ENCODE measurements around the gene TM2D3. TPM values are rescaled to one million over a fixed set of nuclear protein-coding genes. Genes with fewer than 3 reads are reported as not detected.

Gene TM2D3
- total and polyA plus RNA-seq, 4 donors: 40.2 to 68.1 (median 44.6) TPM

DNA sequence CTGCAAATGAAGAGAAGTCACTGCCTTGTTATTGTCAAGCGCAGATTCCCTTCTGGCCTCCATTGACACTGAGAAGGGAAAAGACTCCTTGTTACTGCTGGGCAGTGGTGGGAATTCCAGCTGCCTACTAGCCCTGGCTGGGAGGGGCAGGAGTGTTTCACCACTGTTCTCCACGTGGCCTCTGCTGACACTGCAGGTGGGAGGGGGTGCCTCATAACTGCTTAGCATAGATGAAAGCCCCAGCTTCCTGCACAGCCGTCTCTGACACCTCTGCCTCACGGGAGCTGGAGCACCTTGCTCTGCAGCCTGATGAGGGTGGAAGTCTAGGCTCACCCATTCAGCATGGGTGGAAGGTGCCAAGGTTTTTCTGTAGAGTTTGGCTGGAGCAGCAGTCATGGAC is 52.1 kb downstream of the TM2D3 start:
- H3K27ac ChIP-seq (ENCODE audit: low read depth in 1 of 2, low read length in 1 of 2): no peak overlapping the region
- no peak overlapping the region for H3K9ac ChIP-seq (ENCODE audit: insufficient read depth in 1 of 2, low read length in 2 of 2)
- no peak for ATAC-seq (ENCODE audit: insufficient read depth, low FRiP score)
- no peaks in the 10 kb centered on the region for H3K36me3 ChIP-seq (ENCODE audit: control insufficient read depth in 4 of 4, insufficient read depth in 4 of 4, low read length in 4 of 4)
- no peak for DNase-seq
- 28 to 32% methylated on average over 4 of the region's 4 CpGs for WGBS, 2 donors
- peaks cover 0 to 9% (median 5%) of the 10 kb centered on the region in 4 donors for H3K9me3 ChIP-seq (ENCODE audit: control insufficient read depth in 4 of 4, insufficient read depth in 3 of 4, low read length in 3 of 4)
- peaks cover 0 to 19% (median 4%) of the 10 kb centered on the region in 5 donors for H3K4me1 ChIP-seq (ENCODE audit: control insufficient read depth in 5 of 5, insufficient read depth in 5 of 5, low read length in 5 of 5)
- no peaks in the 10 kb centered on the region for H3K27me3 ChIP-seq (ENCODE audit: control insufficient read depth in 3 of 3, insufficient read depth in 3 of 3, low read length in 2 of 3)
- no peak overlapping the region for H3K4me3 ChIP-seq
- TF ChIP-seq CTCF (IDR thresholded peaks at IDR 0.05; ENCODE audit: control extremely low read depth, extremely low read depth): no peak

- Histone ChIP-seq H3K36me3 (ENCODE audit: control insufficient read depth in 4 of 4, insufficient read depth in 4 of 4, low read length in 4 of 4) (no peaks in the 10 kb centered on the region), H3K9me3 (ENCODE audit: control insufficient read depth in 4 of 4, insufficient read depth in 3 of 4, low read length in 3 of 4) (peaks cover 0 to 6% (median 4%) of the 10 kb centered on the region in 4 donors), H3K27me3 (ENCODE audit: control insufficient read depth in 3 of 3, insufficient read depth in 3 of 3, low read length in 2 of 3) (no peaks in the 10 kb centered on the region), H3K27ac (ENCODE audit: low read depth in 1 of 2, low read length in 1 of 2) (no peak overlapping the region), H3K9ac (ENCODE audit: insufficient read depth in 1 of 2, low read length in 2 of 2) (no peak overlapping the region), H3K4me3 (no peak overlapping the region), H3K4me1 (ENCODE audit: control insufficient read depth in 5 of 5, insufficient read depth in 5 of 5, low read length in 5 of 5) (peaks cover 0 to 19% (median 4%) of the 10 kb centered on the region in 5 donors)
- DNase-seq (peak; percentile 37 to 93 (median 92)), ATAC-seq (ENCODE audit: insufficient read depth, low FRiP score) (no peak)
- TF ChIP-seq CTCF (IDR thresholded peaks at IDR 0.05; ENCODE audit: control extremely low read depth, extremely low read depth): no peak
- WGBS, 2 donors: 69 to 74% methylated on average over 3 of the region's 3 CpGs
Observed at GRCh38 chr15:101599091-101599490, 53.1 kb downstream of the TM2D3 start.

GRCh38 chr15:101597360-101597928 is 54.7 kb downstream of the TM2D3 start:
- no peak for ATAC-seq (ENCODE audit: insufficient read depth, low FRiP score)
- Histone ChIP-seq H3K9me3 (ENCODE audit: control insufficient read depth in 4 of 4, insufficient read depth in 3 of 4, low read length in 3 of 4) (peaks cover 0 to 6% (median 4%) of the 10 kb centered on the region in 4 donors), H3K27ac (ENCODE audit: low read depth in 1 of 2, low read length in 1 of 2) (no peak overlapping the region), H3K27me3 (ENCODE audit: control insufficient read depth in 3 of 3, insufficient read depth in 3 of 3, low read length in 2 of 3) (no peaks in the 10 kb centered on the region), H3K9ac (ENCODE audit: insufficient read depth in 1 of 2, low read length in 2 of 2) (no peak overlapping the region), H3K36me3 (ENCODE audit: control insufficient read depth in 4 of 4, insufficient read depth in 4 of 4, low read length in 4 of 4) (no peaks in the 10 kb centered on the region), H3K4me3 (no peak overlapping the region), H3K4me1 (ENCODE audit: control insufficient read depth in 5 of 5, insufficient read depth in 5 of 5, low read length in 5 of 5) (peaks cover 0 to 19% (median 4%) of the 10 kb centered on the region in 5 donors)
- WGBS, 2 donors: 73 to 81% methylated on average over 6 of the region's 6 CpGs
- DNase-seq: no peak
- TF ChIP-seq CTCF (IDR thresholded peaks at IDR 0.05; ENCODE audit: control extremely low read depth, extremely low read depth): no peak

DNA sequence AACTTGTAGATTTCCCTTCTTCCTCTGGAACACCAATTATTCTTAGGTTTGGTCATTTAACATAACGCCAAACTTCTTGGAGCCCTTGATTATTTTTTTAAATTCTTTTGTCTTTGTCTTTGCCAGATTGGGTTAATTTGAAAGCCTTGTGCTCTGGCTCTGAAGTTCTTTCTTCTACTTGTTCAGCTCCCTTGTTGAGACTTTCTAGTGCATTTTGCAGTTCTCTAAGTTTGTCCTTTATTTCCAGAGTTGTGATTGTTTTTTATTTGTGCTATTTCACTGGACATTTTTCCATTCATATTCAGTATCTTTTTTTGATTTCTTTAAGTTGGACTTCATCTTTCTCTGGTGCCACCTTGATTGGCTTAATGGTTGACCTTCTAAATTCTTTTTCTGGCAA is 55.5 kb downstream of the TM2D3 start:
- ATAC-seq (ENCODE audit: insufficient read depth, low FRiP score) (no peak), DNase-seq (no peak)
- WGBS, 2 donors: 92 to 100% methylated on average over 1 of the region's 1 CpG
- H3K9ac ChIP-seq (ENCODE audit: insufficient read depth in 1 of 2, low read length in 2 of 2): no peak overlapping the region
- no peaks in the 10 kb centered on the region for H3K36me3 ChIP-seq (ENCODE audit: control insufficient read depth in 4 of 4, insufficient read depth in 4 of 4, low read length in 4 of 4)
- peaks cover 0 to 19% (median 4%) of the 10 kb centered on the region in 5 donors for H3K4me1 ChIP-seq (ENCODE audit: control insufficient read depth in 5 of 5, insufficient read depth in 5 of 5, low read length in 5 of 5)
- no peak for TF ChIP-seq CTCF (IDR thresholded peaks at IDR 0.05; ENCODE audit: control extremely low read depth, extremely low read depth)
- peaks cover 0 to 6% (median 4%) of the 10 kb centered on the region in 4 donors for H3K9me3 ChIP-seq (ENCODE audit: control insufficient read depth in 4 of 4, insufficient read depth in 3 of 4, low read length in 3 of 4)
- H3K4me3 ChIP-seq: no peak overlapping the region
- H3K27ac ChIP-seq (ENCODE audit: low read depth in 1 of 2, low read length in 1 of 2): no peak overlapping the region
- no peaks in the 10 kb centered on the region for H3K27me3 ChIP-seq (ENCODE audit: control insufficient read depth in 3 of 3, insufficient read depth in 3 of 3, low read length in 2 of 3)

Measured in lung (tissue), 12 donors.